Body of pancreas (tissue), 4 donors: ENCODE data around the gene BACH2.

Experiments used
- CTCF ChIP-seq, 7 experiments: fragments of 450-650 bp in 4 of 7; fragments of 200-600 bp in 3 of 7; sonication (generic) in 3 of 7; IDR thresholded peaks; one replicate each; pipeline ENCODE4 v1.5.1; 2016 to 2019; ENCODE audit warnings: antibody characterized with exemption in 7 of 7
- POLR2A ChIP-seq, 3 donors: fragments of 450-650 bp; IDR thresholded peaks; one replicate each; pipeline ENCODE4 v1.6.1; 2016; ENCODE audit warnings: antibody characterized with exemption in 3 of 3, mild to moderate bottlenecking in 2 of 3

- TF ChIP-seq CTCF (IDR thresholded peaks at IDR 0.05), result no peak
- TF ChIP-seq POLR2A (IDR thresholded peaks at IDR 0.05), result no peak
These were observed 270.4 kb downstream of the BACH2 start for GRCh38 chr6:90026216-90026615.
